Fibroblast of villous mesenchyme (primary cell): ENCODE measurements around the gene HLA-DOB. TPM values are rescaled to one million over a fixed set of nuclear protein-coding genes. Genes with fewer than 3 reads are reported as not detected.
A peak's percentile ranks its signal among the peaks of the same experiment; 100 is the strongest.

Experiments used
- DNase-seq: peaks from one replicate; pipeline ENCODE4 v3.0.0-alpha.2; 2010; ENCODE audit warnings: low read depth
- H3K4me3 ChIP-seq: 2 replicates; pipeline ENCODE4 v1.5.1; 2011; ENCODE audit warnings: low read depth, mild to moderate bottlenecking, low read length
- total RNA-seq: library from RNA; depleted of rRNA; stranded (reverse); fragments of >200 nt; gene quantifications from 2 replicates; pipeline ENCODE4 v1.2.3, GENCODE V29; 2012
- TF ChIP-seq, protein P1 (sequence below): IDR thresholded peaks from 2 replicates; pipeline ENCODE4 v1.5.1; 2012; ENCODE audit warnings: low read depth, mild to moderate bottlenecking, low read length; ENCODE audit not compliant: insufficient read depth

Gene HLA-DOB
- total RNA-seq, 1 donor = 0.43 TPM

DNA sequence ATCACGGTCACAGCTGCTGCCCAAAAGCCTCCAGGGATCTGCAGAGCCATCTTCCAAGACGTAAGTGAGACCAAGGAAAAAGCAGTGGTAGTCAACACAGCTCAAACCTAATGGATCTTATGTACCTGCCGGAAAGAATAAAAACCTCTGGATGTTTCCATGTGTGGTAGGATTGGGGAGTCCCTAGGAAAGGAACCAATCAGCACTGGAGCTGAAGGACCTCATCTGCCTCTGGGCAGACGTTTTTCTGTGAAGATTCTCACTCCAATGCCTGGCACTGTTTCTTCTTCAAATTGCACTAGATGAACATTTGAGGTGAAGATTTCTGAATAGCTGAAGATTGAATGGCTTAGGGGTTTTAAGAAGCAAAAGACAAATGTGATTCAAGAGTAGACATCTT lies 53.4 kb downstream of the HLA-DOB start, which contains the start of gene HLA-DQB2:
Gene HLA-DQB2, minus strand, starts transcription at position 112 of the 400 bp plus-strand sequence. Its CDS starts 62 bp downstream, at position 50.
- no peak within 1 kb of the TSS for H3K4me3 ChIP-seq
- peak; percentile 1 for DNase-seq
- TF ChIP-seq, protein P1, sequence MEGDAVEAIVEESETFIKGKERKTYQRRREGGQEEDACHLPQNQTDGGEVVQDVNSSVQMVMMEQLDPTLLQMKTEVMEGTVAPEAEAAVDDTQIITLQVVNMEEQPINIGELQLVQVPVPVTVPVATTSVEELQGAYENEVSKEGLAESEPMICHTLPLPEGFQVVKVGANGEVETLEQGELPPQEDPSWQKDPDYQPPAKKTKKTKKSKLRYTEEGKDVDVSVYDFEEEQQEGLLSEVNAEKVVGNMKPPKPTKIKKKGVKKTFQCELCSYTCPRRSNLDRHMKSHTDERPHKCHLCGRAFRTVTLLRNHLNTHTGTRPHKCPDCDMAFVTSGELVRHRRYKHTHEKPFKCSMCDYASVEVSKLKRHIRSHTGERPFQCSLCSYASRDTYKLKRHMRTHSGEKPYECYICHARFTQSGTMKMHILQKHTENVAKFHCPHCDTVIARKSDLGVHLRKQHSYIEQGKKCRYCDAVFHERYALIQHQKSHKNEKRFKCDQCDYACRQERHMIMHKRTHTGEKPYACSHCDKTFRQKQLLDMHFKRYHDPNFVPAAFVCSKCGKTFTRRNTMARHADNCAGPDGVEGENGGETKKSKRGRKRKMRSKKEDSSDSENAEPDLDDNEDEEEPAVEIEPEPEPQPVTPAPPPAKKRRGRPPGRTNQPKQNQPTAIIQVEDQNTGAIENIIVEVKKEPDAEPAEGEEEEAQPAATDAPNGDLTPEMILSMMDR = no peak

Other genes starting within 250 kb of the HLA-DOB start
- gene HLA-DRB1, start 227.2 kb downstream of the HLA-DOB start, total RNA-seq = not detected in 2 replicates
- not detected in 2 replicates for gene HLA-DQA1, start 179.6 kb downstream of the HLA-DOB start, total RNA-seq
- gene HLA-DQB1, start 150.3 kb downstream of the HLA-DOB start, total RNA-seq = not detected in 2 replicates
- gene HLA-DQA2, start 75.6 kb downstream of the HLA-DOB start, total RNA-seq = not detected in 2 replicates
- not detected in 2 replicates for gene HLA-DQB2, start 53.5 kb downstream of the HLA-DOB start, total RNA-seq
- gene TAP2, start 21.7 kb upstream of the HLA-DOB start, total RNA-seq = 20.6 and 33.7 TPM in 2 replicates
- gene PSMB8, start 27.0 kb upstream of the HLA-DOB start, total RNA-seq = 72.5 and 78.2 TPM in 2 replicates
- 70.5 and 122 TPM in 2 replicates for gene TAP1, start 36.7 kb upstream of the HLA-DOB start, total RNA-seq
- gene PSMB9, start 37.2 kb upstream of the HLA-DOB start, total RNA-seq = 34.8 and 59.6 TPM in 2 replicates
- 1.7 TPM in 1 of 2 replicates, not detected in the other for gene HLA-DMB, start 124.0 kb upstream of the HLA-DOB start, total RNA-seq
- 1.9 and 3.5 TPM in 2 replicates for gene HLA-DMA, start 136.1 kb upstream of the HLA-DOB start, total RNA-seq
- 126 and 146 TPM in 2 replicates for gene BRD2, start 151.6 kb upstream of the HLA-DOB start, total RNA-seq
- not detected in 2 replicates for gene HLA-DOA, start 192.6 kb upstream of the HLA-DOB start, total RNA-seq